Suprapubic skin (tissue), 4 donors: ENCODE measurements around the gene TSPAN33.

Source experiments
- CTCF ChIP-seq, 2 donors: fragments of 200-600 bp in 1 of 2; fragments of 450-650 bp in 1 of 2; sonication (generic) in 1 of 2; IDR thresholded peaks; one replicate each; pipeline ENCODE4 v1.5.1; 2016 to 2019; ENCODE audit warnings: antibody characterized with exemption in 2 of 2, mild to moderate bottlenecking in 1 of 2, moderate library complexity in 1 of 2
- EP300 ChIP-seq: sonication (generic); formaldehyde crosslinking; IDR thresholded peaks from one replicate; pipeline ENCODE4 v1.6.1; 2017; ENCODE audit warnings: antibody characterized with exemption
- POLR2A ChIP-seq, 2 donors: fragments of 450-650 bp; IDR thresholded peaks; one replicate each; pipeline ENCODE4 v1.6.1; 2017; ENCODE audit warnings: antibody characterized with exemption in 2 of 2, mild to moderate bottlenecking in 2 of 2, moderate library complexity in 2 of 2
- POLR2AphosphoS5 ChIP-seq, 3 donors: sonication (generic); formaldehyde crosslinking; IDR thresholded peaks; one replicate each; pipeline ENCODE4 v1.6.1; 2017; ENCODE audit warnings: antibody characterized with exemption in 3 of 3

- TF ChIP-seq CTCF (IDR thresholded peaks at IDR 0.05) (no peak), POLR2A (IDR thresholded peaks at IDR 0.05) (no peak), POLR2AphosphoS5 (IDR thresholded peaks at IDR 0.05) (no peak), EP300 (no peak)
Measured at GRCh38 chr7:129123510-129123857, 21.0 kb upstream of the TSPAN33 start.
